SK-N-MC (cell line): ENCODE measurements around the gene MAML2.

Experiments used
- DNase-seq: peaks from one replicate; pipeline ENCODE4 v3.0.0-alpha.2; 2011; ENCODE audit warnings: low read depth, low spot score
- H3K27ac ChIP-seq: fragments of 200-600 bp; sonication (generic); 2 replicates; pipeline ENCODE4 v1.5.1; 2016; ENCODE audit warnings: mixed run types
- H3K36me3 ChIP-seq: fragments of 200-600 bp; sonication (generic); 2 replicates; pipeline ENCODE4 v1.6.1; 2017; ENCODE audit warnings: antibody characterized with exemption, low read length, mixed read lengths; ENCODE audit not compliant: insufficient read depth
- H3K4me3 ChIP-seq: fragments of 200-600 bp; sonication (generic); 2 replicates; pipeline ENCODE4 v1.5.1; 2016
- H3K9ac ChIP-seq: fragments of 200-600 bp; sonication (generic); 2 replicates; pipeline ENCODE4 v1.8.0; 2017; ENCODE audit warnings: mixed run types, mixed read lengths; ENCODE audit not compliant: insufficient read length
- H3K9me3 ChIP-seq: fragments of 200-600 bp; sonication (generic); 2 replicates; pipeline ENCODE4 v1.6.1; 2017; ENCODE audit warnings: low read depth, mild to moderate bottlenecking, antibody characterized with exemption, low read length, moderate library complexity, mixed read lengths
- EZH2 ChIP-seq: fragments of 200-600 bp; sonication (generic); IDR thresholded peaks from one replicate; pipeline ENCODE4 v1.6.1; 2017; ENCODE audit warnings: antibody characterized with exemption
- FOXP2 ChIP-seq: optimal IDR thresholded peaks from 2 replicates; pipeline ENCODE3; 2011; ENCODE audit warnings: mild to moderate bottlenecking, moderate library complexity; ENCODE audit not compliant: insufficient read depth; ENCODE audit errors: extremely low read length, control extremely low read depth
- POLR2AphosphoS5 ChIP-seq: IDR thresholded peaks from 2 replicates; pipeline ENCODE4 v1.6.1; 2012; ENCODE audit warnings: mild to moderate bottlenecking, low read depth, low read length, borderline replicate concordance

Gene MAML2

GRCh38 chr11:96197103-96197502 is 145.9 kb downstream of the MAML2 start:
- Histone ChIP-seq H3K9me3 (no peaks in the 10 kb centered on the region), H3K36me3 (no peaks in the 10 kb centered on the region), H3K4me3 (no peak overlapping the region), H3K9ac (no peak overlapping the region), H3K27ac (no peak overlapping the region)
- no peak for TF ChIP-seq POLR2AphosphoS5
- no peak for TF ChIP-seq EZH2
- TF ChIP-seq FOXP2: no peak
- no peak for DNase-seq

GRCh38 chr11:96196181-96196662 is 146.8 kb downstream of the MAML2 start:
- TF ChIP-seq FOXP2 (no peak), POLR2AphosphoS5 (no peak), EZH2 (no peak)
- H3K9me3 ChIP-seq: no peaks in the 10 kb centered on the region
- H3K27ac ChIP-seq: no peak overlapping the region
- H3K4me3 ChIP-seq: no peak overlapping the region
- no peak overlapping the region for H3K9ac ChIP-seq
- no peak for DNase-seq
- no peaks in the 10 kb centered on the region for H3K36me3 ChIP-seq

DNA sequence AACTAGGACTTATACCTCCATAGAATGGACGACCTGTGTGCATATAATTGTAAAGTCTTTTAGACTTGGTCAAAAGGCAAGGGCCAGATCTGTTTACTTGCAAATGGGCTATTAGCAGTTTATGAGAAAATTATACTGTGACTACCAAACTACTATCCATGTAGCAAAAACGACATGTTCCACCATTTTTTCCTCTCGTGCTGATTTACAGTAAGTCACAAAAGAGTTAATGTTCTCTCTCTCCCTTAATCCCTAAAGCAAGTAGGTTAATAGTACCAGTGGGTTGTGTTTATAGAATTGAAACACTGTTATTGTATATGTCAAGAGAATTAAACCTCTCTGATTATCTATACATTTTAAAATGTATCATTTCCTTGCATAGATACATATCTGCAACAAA is 147.3 kb downstream of the MAML2 start:
- Histone ChIP-seq H3K9me3 (no peaks in the 10 kb centered on the region), H3K36me3 (no peaks in the 10 kb centered on the region), H3K9ac (no peak overlapping the region), H3K27ac (no peak overlapping the region), H3K4me3 (no peak overlapping the region)
- TF ChIP-seq FOXP2 (no peak), EZH2 (no peak), POLR2AphosphoS5 (no peak)
- DNase-seq: no peak

GRCh38 chr11:96194581-96195374 is 148.2 kb downstream of the MAML2 start:
- Histone ChIP-seq H3K36me3 (no peaks in the 10 kb centered on the region), H3K27ac (peak overlapping the region; percentile 78), H3K9ac (peak overlapping the region; percentile 3), H3K4me3 (peak overlapping the region; percentile 34), H3K9me3 (no peaks in the 10 kb centered on the region)
- no peak for TF ChIP-seq POLR2AphosphoS5
- no peak for TF ChIP-seq EZH2
- TF ChIP-seq FOXP2: no peak
- no peak for DNase-seq

DNA sequence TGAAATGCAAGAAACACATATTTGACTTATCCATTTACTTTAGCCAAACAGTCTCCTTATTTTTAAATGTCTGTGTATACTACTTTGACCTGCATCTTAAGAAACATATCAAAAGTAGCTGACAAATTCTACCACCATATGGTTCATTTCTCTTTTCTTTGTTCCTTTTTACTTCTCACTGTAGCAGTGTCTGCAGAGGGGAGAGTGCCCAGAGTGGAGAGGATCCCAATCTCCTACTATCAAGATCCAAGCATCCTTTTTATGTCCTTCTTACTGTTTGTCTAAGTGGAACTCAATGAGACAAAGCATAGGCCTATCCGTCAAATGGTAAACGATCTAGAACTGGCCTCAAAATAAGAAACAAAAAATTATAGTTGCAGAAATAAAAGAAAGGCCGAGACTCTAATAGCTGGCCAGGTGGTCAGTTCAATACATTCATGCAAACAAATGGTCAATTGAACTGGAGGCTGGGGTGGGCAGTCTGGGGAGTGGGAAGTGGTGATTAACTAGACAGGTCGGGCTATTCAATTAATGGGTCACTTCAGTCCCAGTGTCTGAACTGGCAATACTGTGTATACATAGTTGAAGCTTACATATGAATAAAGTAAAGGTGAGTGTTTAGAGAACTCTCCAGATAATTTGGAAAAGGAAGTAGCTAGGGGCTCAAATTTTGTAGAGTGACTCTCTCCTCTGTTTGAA is 149.1 kb downstream of the MAML2 start:
- H3K9ac ChIP-seq: peak overlapping the region; percentile 3
- no peak for TF ChIP-seq POLR2AphosphoS5
- TF ChIP-seq EZH2: no peak
- no peak for TF ChIP-seq FOXP2
- H3K27ac ChIP-seq: peak overlapping the region; percentile 78; the same call in 1 of the 2 replicates
- no peak for DNase-seq
- H3K36me3 ChIP-seq: no peaks in the 10 kb centered on the region
- H3K4me3 ChIP-seq: peak overlapping the region; percentile 34
- no peaks in the 10 kb centered on the region for H3K9me3 ChIP-seq

DNA sequence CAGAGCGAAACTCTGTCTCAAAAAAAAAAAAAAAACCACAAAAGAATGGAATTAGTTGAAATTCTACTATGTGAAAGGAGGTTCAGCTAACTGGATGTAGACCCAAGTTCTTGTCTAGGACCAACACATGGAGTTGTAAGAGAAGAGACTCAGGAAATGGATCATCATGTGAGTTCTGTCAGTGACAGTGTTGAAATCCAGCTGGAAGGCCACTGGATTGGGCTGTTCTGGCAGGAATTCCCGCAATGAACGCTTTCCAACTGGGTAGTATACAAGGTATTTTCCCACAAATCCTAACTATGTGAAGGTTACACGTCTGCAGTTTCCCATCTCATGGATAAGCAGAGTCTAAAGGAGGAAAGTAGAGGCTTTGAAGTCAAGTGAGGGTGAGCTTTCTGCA is 151.2 kb downstream of the MAML2 start:
- H3K4me3 ChIP-seq: no peak overlapping the region
- H3K27ac ChIP-seq: no peak overlapping the region
- H3K36me3 ChIP-seq: no peaks in the 10 kb centered on the region
- DNase-seq: no peak
- H3K9ac ChIP-seq: no peak overlapping the region
- no peaks in the 10 kb centered on the region for H3K9me3 ChIP-seq
- TF ChIP-seq EZH2: no peak
- TF ChIP-seq POLR2AphosphoS5: no peak
- TF ChIP-seq FOXP2: no peak

- Histone ChIP-seq H3K27ac (no peak overlapping the region), H3K9ac (no peak overlapping the region), H3K4me3 (no peak overlapping the region), H3K36me3 (no peaks in the 10 kb centered on the region), H3K9me3 (no peaks in the 10 kb centered on the region)
- TF ChIP-seq FOXP2 (no peak), EZH2 (no peak), POLR2AphosphoS5 (no peak)
- no peak for DNase-seq
Measured at GRCh38 chr11:96189351-96189750, 153.6 kb downstream of the MAML2 start.

DNA sequence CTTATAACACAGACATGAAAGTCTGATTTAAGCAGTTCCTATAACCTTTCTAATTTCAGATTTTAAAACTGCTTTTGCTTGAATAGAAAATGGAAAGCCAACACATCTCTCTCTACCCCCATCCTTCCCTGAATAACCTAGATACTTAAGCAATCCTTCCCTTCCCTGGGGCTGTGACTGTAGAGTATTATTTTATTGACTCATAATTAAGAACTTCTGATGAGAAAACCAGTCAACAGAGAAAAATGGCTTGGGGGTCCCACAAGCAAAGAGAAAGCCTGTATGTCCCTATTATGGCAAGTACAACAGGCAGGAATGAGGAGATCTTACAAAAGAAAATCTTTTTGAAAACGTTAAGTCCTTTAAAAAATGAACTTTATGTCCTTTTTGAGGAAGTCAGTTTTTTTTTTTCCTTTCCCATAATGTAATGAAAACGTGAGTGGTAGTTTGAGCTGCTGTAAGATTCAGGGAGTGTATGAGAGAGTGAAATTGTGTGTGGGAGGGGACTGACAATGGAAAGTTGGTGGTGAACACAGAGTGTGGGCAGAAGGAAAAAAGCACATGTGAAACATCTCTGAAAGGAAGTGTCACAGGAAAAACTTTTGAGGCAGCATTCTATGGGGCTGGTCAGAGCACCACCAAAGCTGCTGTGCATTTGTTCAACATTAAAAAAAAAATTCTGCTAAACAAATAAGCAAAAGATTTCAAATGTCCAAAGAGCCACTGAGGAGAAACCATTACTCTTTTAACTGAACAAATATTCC is 154.6 kb downstream of the MAML2 start:
- Histone ChIP-seq H3K4me3 (peak overlapping the region; percentile 61), H3K9me3 (no peaks in the 10 kb centered on the region), H3K9ac (peak overlapping the region; percentile 48), H3K27ac (peak overlapping the region; percentile 87), H3K36me3 (no peaks in the 10 kb centered on the region)
- DNase-seq: no peak
- no peak; the same call in 1 of the 2 replicates for TF ChIP-seq POLR2AphosphoS5
- TF ChIP-seq EZH2: no peak
- no peak for TF ChIP-seq FOXP2
